Measurements from ENCODE around the gene ODF2.

- no peak for TF ChIP-seq EZH2 (IDR thresholded peaks at IDR 0.05; ENCODE audit: low read length)
- no peak for TF ChIP-seq CTCF (optimal IDR thresholded peaks at IDR 0.05 in 1 of 3, IDR thresholded peaks at IDR 0.05 in 1 of 3, conservative IDR thresholded peaks at IDR 0.05 in 1 of 3; ENCODE audit: extremely low read depth in 1 of 3, insufficient read depth in 2 of 3, low read length in 3 of 3)
Observed at GRCh38 chr9:128473104-128473503, 17.3 kb downstream of the ODF2 start.

All from keratinocyte (primary cell).